HCT116 (cell line): ENCODE data around the gene TMEM42. TPM values are rescaled to one million over a fixed set of nuclear protein-coding genes. Genes with fewer than 3 reads are reported as not detected.

Experiments used
- ATAC-seq: fragments of 200-7000 bp; cut with Tn5 transposase; 2 replicates; pipeline ENCODE4 v1.9.1; 2020; ENCODE audit warnings: mild to moderate bottlenecking, moderate library complexity
- BruUV-seq: library from RNA; stranded (reverse); fragments of 400-500 nt; replicated peaks from 2 replicates; lab custom pipeline; 2021; lab: Mats Ljungman, UMichigan
- CTCF ChIA-PET: fragments of 300-600 bp; sonication (Branson Sonifier 250); formaldehyde crosslinking; loops from one replicate; lab custom pipeline; 2021; ENCODE audit warnings: antibody characterized with exemption; lab: Charles Lee
- POLR2A ChIA-PET: fragments of 300-600, 350-600 bp; sonication (Branson Sonifier 250); formaldehyde crosslinking; loops from one replicate; lab custom pipeline; 2021; ENCODE audit warnings: antibody characterized with exemption; lab: Charles Lee
- RAD21 ChIA-PET, 2 experiments: fragments of 300-600 bp; sonication (Branson Sonifier 250); formaldehyde crosslinking; loops; one replicate each; lab custom pipeline; 2023; ENCODE audit warnings: low total read pairs in 2 of 2; ENCODE audit not compliant: uncharacterized antibody in 2 of 2, unreplicated experiment in 2 of 2, low non-redundant PET in 1 of 2; lab: Charles Lee
- DNase-seq: peaks from one replicate; pipeline ENCODE4 v3.0.0-alpha.2; 2010; ENCODE audit warnings: low read depth, low spot score
- H2AFZ ChIP-seq: fragments of 200-600 bp; shearing (Covaris generic), sonication (generic); 2 replicates; pipeline ENCODE4 v1.6.1; 2017; ENCODE audit warnings: low read depth, mixed run types, mixed read lengths, antibody characterized with exemption, low read length; ENCODE audit not compliant: poor library complexity, severe bottlenecking
- H3K27ac ChIP-seq: 2 replicates; pipeline ENCODE4 v1.5.1; 2012; ENCODE audit warnings: low read depth, low read length
- H3K27me3 ChIP-seq: fragments of 200-600 bp; sonication (generic); 2 replicates; pipeline ENCODE4 v1.6.1; 2016; ENCODE audit warnings: mixed run types, low read length, mixed read lengths; ENCODE audit not compliant: insufficient read depth
- H3K36me3 ChIP-seq, 2 experiments: fragments of 200-500 bp in 1 of 2; fragments of 200-600 bp in 1 of 2; sonication (Bioruptor generic) in 1 of 2; sonication (generic) in 1 of 2; 2 replicates each; pipeline versions ENCODE4 v1.5.1 to v1.6.1; 2014 to 2016; ENCODE audit warnings: low read length in 2 of 2, inconsistent platforms in 1 of 2, mixed read lengths in 1 of 2, mixed run types in 1 of 2; ENCODE audit not compliant: insufficient read depth in 2 of 2, control insufficient read depth in 1 of 2
- H3K4me1 ChIP-seq, 2 experiments: fragments of 200-600 bp in 1 of 2; sonication (generic) in 1 of 2; 2 replicates each; pipeline versions ENCODE4 v1.5.1 to v1.6.1; 2012 to 2017; ENCODE audit warnings: low read length in 2 of 2, inconsistent platforms in 1 of 2, mild to moderate bottlenecking in 1 of 2, mixed read lengths in 1 of 2, mixed run types in 1 of 2, moderate library complexity in 1 of 2; ENCODE audit not compliant: insufficient read depth in 2 of 2, control insufficient read depth in 1 of 2
- H3K4me2 ChIP-seq: fragments of 200-600 bp; sonication (generic); 2 replicates; pipeline ENCODE4 v1.6.1; 2017; ENCODE audit warnings: mixed run types, low read length, mixed read lengths
- H3K4me3 ChIP-seq, 2 experiments: fragments of 200-600 bp in 1 of 2; sonication (generic) in 1 of 2; replicated peaks in 1 of 2; 2 replicates each; pipeline ENCODE4 v1.5.1; 2011 to 2016; ENCODE audit warnings: low read length in 2 of 2, control low read depth in 1 of 2, low read depth in 1 of 2, mild to moderate bottlenecking in 1 of 2, mixed read lengths in 1 of 2, mixed run types in 1 of 2
- H3K79me2 ChIP-seq: fragments of 200-600 bp; sonication (generic); 2 replicates; pipeline ENCODE4 v1.6.1; 2017; ENCODE audit warnings: mild to moderate bottlenecking, mixed run types, low read length, moderate library complexity, mixed read lengths; ENCODE audit not compliant: insufficient read depth
- H3K9ac ChIP-seq: fragments of 200-600 bp; sonication (generic); 2 replicates; pipeline ENCODE4 v1.6.1; 2016; ENCODE audit warnings: low read length, mixed read lengths
- H3K9me2 ChIP-seq: fragments of 200-600 bp; sonication (generic), shearing (Covaris generic); 2 replicates; pipeline ENCODE4 v1.6.1; 2017; ENCODE audit warnings: mixed run types, mild to moderate bottlenecking, moderate library complexity; ENCODE audit not compliant: insufficient read depth
- H3K9me3 ChIP-seq, 2 experiments: fragments of 200-500 bp in 1 of 2; fragments of 200-600 bp in 1 of 2; sonication (Bioruptor generic) in 1 of 2; sonication (generic) in 1 of 2; 2 replicates each; pipeline ENCODE4 v1.6.1; 2014 to 2017; ENCODE audit warnings: low read length in 2 of 2, mixed read lengths in 2 of 2, inconsistent platforms in 1 of 2, low read depth in 1 of 2, mild to moderate bottlenecking in 1 of 2, mixed run types in 1 of 2, moderate library complexity in 1 of 2; ENCODE audit not compliant: control insufficient read depth in 1 of 2, insufficient read depth in 1 of 2
- H4K20me1 ChIP-seq: fragments of 200-600 bp; sonication (generic), shearing (Covaris generic); 2 replicates; pipeline ENCODE4 v1.6.1; 2017; ENCODE audit warnings: mixed run types, mild to moderate bottlenecking, moderate library complexity; ENCODE audit not compliant: insufficient read depth
- RAD21 ChIP-seq: IDR thresholded peaks from 2 replicates; pipeline ENCODE4 v1.6.1; 2012; ENCODE audit warnings: low read depth, mild to moderate bottlenecking
- ZBTB33 ChIP-seq: IDR thresholded peaks from 2 replicates; pipeline ENCODE4 v1.6.1; 2011; ENCODE audit warnings: mild to moderate bottlenecking, low read length, moderate library complexity; ENCODE audit not compliant: insufficient replicate concordance; ENCODE audit errors: extremely low read depth
- intact Hi-C: fragments of 100-400 bp; cut with micrococcal nuclease; formaldehyde crosslinking; loops from 2 replicates; pipeline ENCODE4 v1.10.0; 2022
- total RNA-seq: library from RNA; stranded (reverse); gene quantifications from one replicate; pipeline ENCODE4 v1.2.1, GENCODE V29; 2021; ENCODE audit not compliant: unreplicated experiment

TMEM42 gene
- total RNA-seq, 1 experiment from 2014 or later: 13.9 TPM

GRCh38 chr3:44877333-44877732 is 15.6 kb downstream of the TMEM42 start (continued):
- TF ChIP-seq ZBTB33: no peak

- no peaks in the 10 kb centered on the region for H3K27me3 ChIP-seq
- ATAC-seq (no peak), DNase-seq (no peak)
- ChIA-PET POLR2A (no interaction called here), RAD21 (no interaction called here), CTCF (no interaction called here)
- no TSS peak for BruUV-seq
- no peaks in the 10 kb centered on the region for H3K9me2 ChIP-seq
- no peak overlapping the region for H3K4me3 ChIP-seq
- no peaks in the 10 kb centered on the region for H4K20me1 ChIP-seq
- H3K36me3 ChIP-seq: no peaks in the 10 kb centered on the region
- no peak for TF ChIP-seq ZBTB33
- 0 out of 2 replicates have a peak, but pooled peaks have one; percentile 5 for TF ChIP-seq RAD21
- H3K79me2 ChIP-seq: no peaks in the 10 kb centered on the region
- no peak overlapping the region for H3K9ac ChIP-seq
- no peak overlapping the region for H3K4me2 ChIP-seq
- intact Hi-C loops: no loop called here
- peaks cover 22 to 31% of the 10 kb centered on the region in 2 experiments for H3K4me1 ChIP-seq
- no peaks in the 10 kb centered on the region for H3K9me3 ChIP-seq
- H2AFZ ChIP-seq: no peak overlapping the region
- no peak overlapping the region for H3K27ac ChIP-seq
Observed at GRCh38 chr3:44880284-44880683, 18.6 kb downstream of the TMEM42 start.
